CD4-positive, alpha-beta T cell (primary cell): ENCODE data around the gene RNF115. TPM values are rescaled to one million over a fixed set of nuclear protein-coding genes. Genes with fewer than 3 reads are reported as not detected.
"Not testable (repeated sequence)": the region's sequence is repeated elsewhere in the genome, so short reads cannot be mapped to it uniquely, and the experiment has no call there.

Source experiments
- ATAC-seq: fragments of 200-7000 bp; cut with Tn5 transposase; one replicate; pipeline ENCODE4 v1.10.0; 2022; ENCODE audit warnings: mild to moderate bottlenecking; ENCODE audit not compliant: poor library complexity
- CTCF ChIA-PET: fragments of 350-600 bp; sonication (Branson Sonifier 250); formaldehyde crosslinking; loops from one replicate; lab custom pipeline; 2021; ENCODE audit warnings: antibody characterized with exemption, inconsistent platforms; lab: Charles Lee
- POLR2A ChIA-PET: fragments of 350-600 bp; sonication (Branson Sonifier 250); formaldehyde crosslinking; loops from one replicate; lab custom pipeline; 2021; ENCODE audit warnings: antibody characterized with exemption, inconsistent platforms; lab: Charles Lee
- DNase-seq, 14 experiments: peaks; one replicate each; pipeline ENCODE4 v3.0.0-alpha.2; 2013 to 2020; ENCODE audit warnings: mixed read lengths in 2 of 14
- H3K27ac ChIP-seq, 2 donors: one replicate each; pipeline versions ENCODE4 v1.5.1 to v1.7.0; 2013; ENCODE audit warnings: low read length in 2 of 2, low read depth in 1 of 2, mild to moderate bottlenecking in 1 of 2
- H3K27me3 ChIP-seq, 2 experiments: 1 replicate in 1 of 2; 2 replicates in 1 of 2; pipeline versions ENCODE4 v1.6.1 to v1.7.0; 2013; ENCODE audit warnings: low read length in 2 of 2, control low read depth in 1 of 2, mild to moderate bottlenecking in 1 of 2, moderate library complexity in 1 of 2; ENCODE audit not compliant: insufficient read depth in 2 of 2, control insufficient read depth in 1 of 2
- H3K36me3 ChIP-seq: one replicate; pipeline ENCODE4 v1.6.1; 2013; ENCODE audit warnings: low read length, control low read depth; ENCODE audit not compliant: insufficient read depth
- H3K4me1 ChIP-seq: one replicate; pipeline ENCODE4 v1.6.1; 2013; ENCODE audit warnings: low read length, control low read depth; ENCODE audit not compliant: insufficient read depth
- H3K4me3 ChIP-seq: one replicate; pipeline ENCODE4 v1.5.1; 2013; ENCODE audit warnings: mild to moderate bottlenecking, low read length, moderate library complexity
- H3K9me3 ChIP-seq, 2 experiments: 1 replicate in 1 of 2; 2 replicates in 1 of 2; pipeline versions ENCODE4 v1.6.1 to v1.7.0; 2013; ENCODE audit warnings: low read length in 2 of 2, mild to moderate bottlenecking in 2 of 2, control low read depth in 1 of 2, moderate library complexity in 1 of 2; ENCODE audit not compliant: control insufficient read depth in 1 of 2, insufficient read depth in 1 of 2
- H3K27ac Mint-ChIP-seq: one replicate; pipeline ENCODE4 v1.8.0; 2020; ENCODE audit warnings: mixed read lengths
- H3K27me3 Mint-ChIP-seq: one replicate; pipeline ENCODE4 v1.8.0; 2021; ENCODE audit warnings: mixed read lengths
- H3K36me3 Mint-ChIP-seq: one replicate; pipeline ENCODE4 v1.8.0; 2021; ENCODE audit warnings: low read depth, mixed read lengths
- H3K4me1 Mint-ChIP-seq: one replicate; pipeline ENCODE4 v1.8.0; 2021; ENCODE audit warnings: low read depth, mixed read lengths
- H3K4me3 Mint-ChIP-seq: one replicate; pipeline ENCODE4 v1.8.0; 2020; ENCODE audit warnings: mild to moderate bottlenecking, mixed read lengths
- H3K9me3 Mint-ChIP-seq: one replicate; pipeline ENCODE4 v1.8.0; 2020; ENCODE audit warnings: mixed read lengths
- intact Hi-C, 2 experiments: fragments of 100-400 bp; cut with DNase I in 1 of 2; cut with micrococcal nuclease in 1 of 2; formaldehyde crosslinking; loops; one replicate each; pipeline versions ENCODE4 v1.15.1 to v1.9.0; 2023 to 2025; cut with DNase I, micrococcal nuclease
- total RNA-seq, 174 experiments: library from RNA in 2 of 174; stranded (reverse) in 2 of 174; gene quantifications; one replicate each; pipeline ENCODE4 v1.2.3 and lab custom pipeline; 2021 to 2026
- TF ChIP-seq, protein P1 (sequence below): fragments of 200-600 bp; IDR thresholded peaks from one replicate; pipeline ENCODE4 v1.8.0; 2022; ENCODE audit warnings: antibody characterized with exemption, mild to moderate bottlenecking

RNF115 gene
- total RNA-seq, 2 experiments from 2014 or later = 11.4 to 11.9 TPM

DNA sequence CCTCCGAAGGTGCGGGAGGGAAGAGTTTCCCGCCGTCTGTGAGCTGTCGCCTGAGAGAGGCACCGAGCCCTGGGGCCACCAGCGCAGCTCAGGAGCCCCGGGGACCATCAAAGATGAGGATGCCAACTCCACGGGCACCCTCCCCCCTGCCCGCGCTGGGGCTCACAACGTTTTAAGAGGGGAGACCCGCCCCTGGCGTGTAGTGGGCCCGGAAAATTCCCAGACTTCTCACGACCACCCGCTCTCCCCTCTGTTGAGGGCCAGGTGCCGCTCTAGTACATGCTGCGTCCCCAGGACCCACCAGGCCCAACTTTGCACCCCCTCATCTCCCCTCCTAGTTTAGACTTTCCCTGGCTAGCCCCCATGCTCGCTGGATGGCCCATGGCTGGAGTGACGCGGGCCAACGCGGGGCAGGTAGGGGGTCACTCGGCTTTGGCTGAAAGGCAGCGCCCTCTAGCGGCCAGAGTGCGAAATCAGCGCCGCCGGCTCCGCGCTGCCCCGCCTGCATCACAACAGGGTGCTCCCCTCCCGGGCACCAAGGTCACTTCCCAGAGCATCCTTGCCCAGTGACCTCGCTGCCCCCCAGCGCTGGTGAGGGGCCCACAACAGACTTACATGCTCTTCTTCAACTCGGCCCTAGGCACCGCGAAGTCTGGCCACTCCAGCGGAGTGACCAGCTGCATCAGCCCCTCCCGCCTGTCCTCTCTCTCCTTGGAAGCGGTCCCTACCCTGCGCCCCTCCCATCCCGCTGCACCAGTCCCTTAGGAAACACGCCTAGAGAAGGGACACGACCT, 102.8 kb downstream of the RNF115 start:
- peaks cover 9% of the 10 kb centered on the region for H3K4me1 Mint-ChIP-seq
- Histone ChIP-seq H3K36me3 (no peaks in the 10 kb centered on the region), H3K9me3 (no peaks in the 10 kb centered on the region), H3K4me1 (peaks cover 14% of the 10 kb centered on the region), H3K4me3 (peak overlapping the region; percentile 35), H3K27me3 (peaks cover 3 to 7% of the 10 kb centered on the region in 2 experiments), H3K27ac (no peak overlapping the region)
- POLR2A ChIA-PET = no interaction called here
- ATAC-seq = peak; percentile 85
- no peaks in the 10 kb centered on the region for H3K36me3 Mint-ChIP-seq
- intact Hi-C loops = loop anchor here in 1 of 2 experiments (5.0 kb wide), 1 partner anchor 129 kb away; no protein-coding TSS in a partner anchor
- CTCF ChIA-PET = interaction anchor here (1.3 to 1.9 kb wide), 2 partner anchors 11 to 12 kb away, joined by 4 to 5 read pairs; no protein-coding TSS in a partner anchor
- H3K27ac Mint-ChIP-seq = no peak overlapping the region
- peak overlapping the region; percentile 48 for H3K4me3 Mint-ChIP-seq
- TF ChIP-seq, protein P1, sequence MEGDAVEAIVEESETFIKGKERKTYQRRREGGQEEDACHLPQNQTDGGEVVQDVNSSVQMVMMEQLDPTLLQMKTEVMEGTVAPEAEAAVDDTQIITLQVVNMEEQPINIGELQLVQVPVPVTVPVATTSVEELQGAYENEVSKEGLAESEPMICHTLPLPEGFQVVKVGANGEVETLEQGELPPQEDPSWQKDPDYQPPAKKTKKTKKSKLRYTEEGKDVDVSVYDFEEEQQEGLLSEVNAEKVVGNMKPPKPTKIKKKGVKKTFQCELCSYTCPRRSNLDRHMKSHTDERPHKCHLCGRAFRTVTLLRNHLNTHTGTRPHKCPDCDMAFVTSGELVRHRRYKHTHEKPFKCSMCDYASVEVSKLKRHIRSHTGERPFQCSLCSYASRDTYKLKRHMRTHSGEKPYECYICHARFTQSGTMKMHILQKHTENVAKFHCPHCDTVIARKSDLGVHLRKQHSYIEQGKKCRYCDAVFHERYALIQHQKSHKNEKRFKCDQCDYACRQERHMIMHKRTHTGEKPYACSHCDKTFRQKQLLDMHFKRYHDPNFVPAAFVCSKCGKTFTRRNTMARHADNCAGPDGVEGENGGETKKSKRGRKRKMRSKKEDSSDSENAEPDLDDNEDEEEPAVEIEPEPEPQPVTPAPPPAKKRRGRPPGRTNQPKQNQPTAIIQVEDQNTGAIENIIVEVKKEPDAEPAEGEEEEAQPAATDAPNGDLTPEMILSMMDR = peak; percentile 98
- peaks cover 29% of the 10 kb centered on the region for H3K27me3 Mint-ChIP-seq
- peak; percentile 37 to 80 (median 61) for DNase-seq
- H3K9me3 Mint-ChIP-seq = no peaks in the 10 kb centered on the region

DNA sequence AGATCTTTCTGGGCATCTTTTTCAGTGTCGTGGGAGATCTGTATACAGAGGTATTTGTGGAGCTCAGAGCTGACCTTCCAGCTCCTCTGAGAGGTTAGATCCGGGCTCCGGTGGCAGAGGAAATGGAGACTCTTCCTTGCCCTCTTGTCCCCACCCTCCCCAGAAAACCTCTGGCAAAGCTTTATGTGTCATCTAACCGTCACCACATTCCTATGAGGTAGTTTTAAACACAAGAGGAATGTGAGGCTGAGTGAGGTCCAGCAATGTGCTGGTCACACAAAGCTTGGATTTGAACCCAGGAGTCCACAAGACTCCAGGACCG, 103.4 kb downstream of the RNF115 start:
- DNase-seq (no peak), ATAC-seq (no peak)
- Histone ChIP-seq H3K27ac (no peak overlapping the region), H3K36me3 (no peaks in the 10 kb centered on the region), H3K4me1 (peaks cover 14% of the 10 kb centered on the region), H3K4me3 (no peak overlapping the region), H3K27me3 (peaks cover 3 to 7% of the 10 kb centered on the region in 2 experiments), H3K9me3 (no peaks in the 10 kb centered on the region)
- no peak overlapping the region for H3K27ac Mint-ChIP-seq
- ChIA-PET POLR2A (no interaction called here), CTCF (interaction anchor here (1.3 to 1.9 kb wide), 2 partner anchors 11 kb away, joined by 4 to 5 read pairs; no protein-coding TSS in a partner anchor)
- intact Hi-C loops = loop anchor here in 1 of 2 experiments (5.0 kb wide), 1 partner anchor 128 kb away; no protein-coding TSS in a partner anchor
- H3K27me3 Mint-ChIP-seq = peaks cover 29% of the 10 kb centered on the region
- no peaks in the 10 kb centered on the region for H3K9me3 Mint-ChIP-seq
- no peak overlapping the region for H3K4me3 Mint-ChIP-seq
- no peaks in the 10 kb centered on the region for H3K36me3 Mint-ChIP-seq
- TF ChIP-seq, protein P1 = no peak
- peaks cover 9% of the 10 kb centered on the region for H3K4me1 Mint-ChIP-seq

DNA sequence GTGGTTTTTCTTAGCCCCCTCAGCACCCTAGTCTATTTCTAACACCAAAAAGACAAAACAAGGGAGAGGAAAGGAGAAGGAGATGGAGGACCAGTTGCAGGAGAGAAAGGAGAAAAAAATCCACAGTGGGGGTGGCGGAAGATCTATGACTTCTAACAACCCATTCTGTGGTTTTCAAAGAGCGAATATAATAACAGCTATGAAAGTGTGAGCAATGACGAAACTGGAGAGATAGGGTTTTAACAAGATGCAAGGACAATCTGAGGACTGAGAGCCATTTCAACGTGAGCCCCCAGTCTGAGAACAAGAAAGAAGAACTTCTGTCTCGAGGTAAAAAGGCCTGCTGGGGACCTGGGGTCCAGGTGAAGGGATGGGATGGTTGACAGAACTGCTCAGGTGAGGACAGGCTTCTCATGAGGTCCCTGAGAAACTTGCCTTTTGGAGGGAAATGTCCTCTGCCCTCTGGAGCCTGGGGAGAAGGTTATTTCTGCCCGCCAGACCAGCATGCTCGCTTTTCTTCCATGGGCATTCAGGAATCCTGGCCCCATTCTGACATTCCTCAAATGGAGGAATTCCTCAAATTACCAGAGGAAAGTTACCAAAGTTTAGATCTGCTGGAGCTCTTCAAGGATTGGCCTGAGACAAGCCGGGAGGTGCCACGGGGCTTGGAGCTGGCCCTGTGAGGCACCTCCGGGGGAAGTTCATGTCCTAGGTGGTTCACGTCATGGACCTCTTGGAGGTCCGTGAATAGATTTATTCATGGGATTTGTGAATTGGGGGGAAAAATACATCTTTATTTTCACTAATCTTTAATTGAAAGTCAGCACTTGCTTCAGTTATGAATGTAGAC, 104.4 kb downstream of the RNF115 start, which contains the start of gene CD160:
Gene CD160 (plus strand): TSS at position 270 of the 850 bp plus-strand sequence. CDS start 8,829 bp downstream, outside the sequence.
- peak in 1 of 14 experiments; percentile 52 for DNase-seq
- no peak within 1 kb of the TSS for H3K27ac Mint-ChIP-seq
- H3K27me3 Mint-ChIP-seq = peaks cover 29% of the 10 kb centered on the region
- POLR2A ChIA-PET = no interaction called here
- TF ChIP-seq, protein P1 = no peak
- no peak within 1 kb of the TSS for H3K27ac ChIP-seq
- H3K9me3 ChIP-seq = no peaks in the 10 kb centered on the region
- peaks cover 9% of the 10 kb centered on the region for H3K4me1 Mint-ChIP-seq
- H3K4me3 Mint-ChIP-seq = no peak within 1 kb of the TSS
- H3K4me3 ChIP-seq = no peak within 1 kb of the TSS
- no peak for ATAC-seq
- no peaks in the 10 kb centered on the region for H3K9me3 Mint-ChIP-seq
- no peaks in the 10 kb centered on the region for H3K36me3 Mint-ChIP-seq
- CTCF ChIA-PET = interaction anchor here (1.3 kb wide), 1 partner anchor 10 kb away, joined by 4 read pairs; no protein-coding TSS in a partner anchor
- intact Hi-C loops = loop anchor here in 1 of 2 experiments (5.0 kb wide), 1 partner anchor 127 kb away; no protein-coding TSS in a partner anchor
- H3K4me1 ChIP-seq = peaks cover 14% of the 10 kb centered on the region
- no peaks in the 10 kb centered on the region for H3K36me3 ChIP-seq
- H3K27me3 ChIP-seq = peaks cover 3 to 7% of the 10 kb centered on the region in 2 experiments

DNA sequence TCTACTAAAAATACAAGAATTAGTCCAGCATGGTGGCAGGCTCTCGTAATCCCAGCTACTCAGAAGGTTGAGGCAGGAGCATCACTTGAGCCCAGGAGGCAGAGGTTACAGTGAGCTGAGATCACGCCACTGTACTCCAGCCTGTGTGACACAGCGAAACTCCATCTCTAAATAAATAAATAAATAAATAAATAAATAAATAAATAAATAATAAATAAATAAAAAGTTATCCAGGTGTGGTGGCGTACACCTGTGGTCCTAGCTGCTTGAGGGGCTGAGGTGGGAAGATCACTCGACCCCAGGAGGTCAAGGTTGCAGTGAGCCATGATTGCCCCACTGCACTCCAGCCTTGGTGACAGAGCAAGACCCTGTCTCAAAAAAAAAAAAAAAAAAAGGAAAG, 105.4 kb downstream of the RNF115 start:
- POLR2A ChIA-PET, H3K4me3 Mint-ChIP-seq, H3K27ac Mint-ChIP-seq, H3K4me3 ChIP-seq, DNase-seq, H3K36me3 Mint-ChIP-seq, ATAC-seq, CTCF ChIA-PET, H3K27me3 ChIP-seq, H3K4me1 Mint-ChIP-seq, H3K27ac ChIP-seq, H3K36me3 ChIP-seq, H3K9me3 Mint-ChIP-seq, intact Hi-C loops, H3K9me3 ChIP-seq: not testable (repeated sequence)
- peaks cover 14% of the 10 kb centered on the region for H3K4me1 ChIP-seq
- peaks cover 29% of the 10 kb centered on the region for H3K27me3 Mint-ChIP-seq
